Measurements from ENCODE around the gene FOXN1. TPM values are rescaled to one million over a fixed set of nuclear protein-coding genes. Genes with fewer than 3 reads are reported as not detected.

Gene FOXN1
- total and polyA plus RNA-seq, 10 of the 15 experiments (the other 5 are each of a cell fraction or from before 2014, with no cell fraction given): not detected

DNA sequence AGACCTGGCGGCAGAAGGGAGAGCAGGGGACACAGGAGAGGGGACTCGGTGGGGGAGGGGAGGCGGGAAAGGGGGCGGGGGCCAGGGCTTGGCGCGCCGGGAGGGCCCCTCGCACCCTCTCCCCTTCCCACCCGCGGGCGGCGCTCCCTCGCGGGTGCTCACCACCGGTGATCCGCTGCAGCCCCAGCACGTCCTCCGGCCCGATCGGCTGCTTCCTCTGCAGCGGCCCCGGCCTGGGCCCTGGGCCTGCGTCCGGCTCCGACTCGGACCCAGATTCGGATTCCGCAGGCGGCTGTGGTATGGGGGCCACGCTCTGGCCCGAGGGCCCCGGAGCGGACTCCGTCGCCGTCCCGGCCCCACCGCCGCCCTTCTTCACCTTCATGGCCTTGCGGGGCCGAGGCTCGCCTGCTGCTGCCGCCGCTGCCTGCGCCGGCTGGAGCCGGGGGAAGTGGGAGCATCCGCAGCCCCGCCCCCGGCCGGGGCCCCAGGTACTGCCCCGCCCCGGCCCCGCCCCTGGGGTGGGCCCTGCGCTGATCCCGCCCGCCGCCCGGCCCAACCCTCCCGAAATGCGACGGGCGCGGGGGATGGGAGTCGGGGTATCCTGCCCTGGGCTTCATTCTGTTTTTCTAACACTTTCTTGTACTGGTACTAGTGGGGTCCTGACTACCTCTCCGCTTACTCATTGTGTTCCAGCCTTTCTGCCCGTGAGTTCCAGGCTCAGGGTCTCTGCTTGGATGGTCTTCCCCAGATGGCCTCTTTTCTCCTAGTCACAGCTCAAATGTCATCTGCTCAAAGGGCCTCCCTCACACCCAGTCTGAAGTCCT, 46.2 kb downstream of the FOXN1 start, which contains the start of gene UNC119 (continued):
- TF ChIP-seq MYB (IDR thresholded peaks at IDR 0.05; ENCODE audit: borderline replicate concordance, low read depth, low read length) (no peak), ZBTB11 (CRISPR knock-in tag; IDR thresholded peaks at IDR 0.05) (no peak), USF2 (IDR thresholded peaks at IDR 0.05; ENCODE audit: borderline replicate concordance, low read depth, low read length) (no peak), NFYA (IDR thresholded peaks at IDR 0.05; ENCODE audit: borderline replicate concordance, low read depth, low read length) (no peak), USF1 (IDR thresholded peaks at IDR 0.05; ENCODE audit: borderline replicate concordance, extremely low read length, insufficient read depth, low read depth, low read length) (no peak), BMI1 (IDR thresholded peaks at IDR 0.05; ENCODE audit: borderline replicate concordance) (no peak), NR2F1 (conservative IDR thresholded peaks at IDR 0.05) (peak; percentile 45; the same call in 1 of the 2 replicates), SPI1 (IDR thresholded peaks at IDR 0.05; ENCODE audit: borderline replicate concordance, insufficient read depth, low read depth, low read length) (peak; percentile 54; the same call in 1 of the 2 replicates), TAF1 (IDR thresholded peaks at IDR 0.05; ENCODE audit: borderline replicate concordance, low read depth, low read length) (peak; percentile 65; the same call in 1 of the 2 replicates), EGR1 (IDR thresholded peaks at IDR 0.05; ENCODE audit: borderline replicate concordance in 1 of 2, low read depth in 2 of 2, low read length in 2 of 2) (no peak)
- TF ChIP-seq, protein P1, sequence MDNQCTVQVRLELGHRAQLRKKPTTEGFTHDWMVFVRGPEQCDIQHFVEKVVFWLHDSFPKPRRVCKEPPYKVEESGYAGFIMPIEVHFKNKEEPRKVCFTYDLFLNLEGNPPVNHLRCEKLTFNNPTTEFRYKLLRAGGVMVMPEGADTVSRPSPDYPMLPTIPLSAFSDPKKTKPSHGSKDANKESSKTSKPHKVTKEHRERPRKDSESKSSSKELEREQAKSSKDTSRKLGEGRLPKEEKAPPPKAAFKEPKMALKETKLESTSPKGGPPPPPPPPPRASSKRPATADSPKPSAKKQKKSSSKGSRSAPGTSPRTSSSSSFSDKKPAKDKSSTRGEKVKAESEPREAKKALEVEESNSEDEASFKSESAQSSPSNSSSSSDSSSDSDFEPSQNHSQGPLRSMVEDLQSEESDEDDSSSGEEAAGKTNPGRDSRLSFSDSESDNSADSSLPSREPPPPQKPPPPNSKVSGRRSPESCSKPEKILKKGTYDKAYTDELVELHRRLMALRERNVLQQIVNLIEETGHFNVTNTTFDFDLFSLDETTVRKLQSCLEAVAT (IDR thresholded peaks at IDR 0.05): no peak

Measured in GM12878 (cell line).